CD4-positive, alpha-beta T cell (primary cell): ENCODE results near the gene SELENOF. TPM values are rescaled to one million over a fixed set of nuclear protein-coding genes. Genes with fewer than 3 reads are reported as not detected.

ENCODE experiments used
- ATAC-seq: fragments of 200-7000 bp; cut with Tn5 transposase; one replicate; pipeline ENCODE4 v1.10.0; 2022; ENCODE audit warnings: mild to moderate bottlenecking; ENCODE audit not compliant: poor library complexity
- CTCF ChIA-PET: fragments of 350-600 bp; sonication (Branson Sonifier 250); formaldehyde crosslinking; loops from one replicate; lab custom pipeline; 2021; ENCODE audit warnings: antibody characterized with exemption, inconsistent platforms; lab: Charles Lee
- POLR2A ChIA-PET: fragments of 350-600 bp; sonication (Branson Sonifier 250); formaldehyde crosslinking; loops from one replicate; lab custom pipeline; 2021; ENCODE audit warnings: antibody characterized with exemption, inconsistent platforms; lab: Charles Lee
- DNase-seq, 14 experiments: peaks; one replicate each; pipeline ENCODE4 v3.0.0-alpha.2; 2013 to 2020; ENCODE audit warnings: mixed read lengths in 2 of 14
- H3K27ac ChIP-seq, 2 donors: one replicate each; pipeline versions ENCODE4 v1.5.1 to v1.7.0; 2013; ENCODE audit warnings: low read length in 2 of 2, low read depth in 1 of 2, mild to moderate bottlenecking in 1 of 2
- H3K27me3 ChIP-seq, 2 experiments: 1 replicate in 1 of 2; 2 replicates in 1 of 2; pipeline versions ENCODE4 v1.6.1 to v1.7.0; 2013; ENCODE audit warnings: low read length in 2 of 2, control low read depth in 1 of 2, mild to moderate bottlenecking in 1 of 2, moderate library complexity in 1 of 2; ENCODE audit not compliant: insufficient read depth in 2 of 2, control insufficient read depth in 1 of 2
- H3K36me3 ChIP-seq: one replicate; pipeline ENCODE4 v1.6.1; 2013; ENCODE audit warnings: low read length, control low read depth; ENCODE audit not compliant: insufficient read depth
- H3K4me1 ChIP-seq: one replicate; pipeline ENCODE4 v1.6.1; 2013; ENCODE audit warnings: low read length, control low read depth; ENCODE audit not compliant: insufficient read depth
- H3K4me3 ChIP-seq: one replicate; pipeline ENCODE4 v1.5.1; 2013; ENCODE audit warnings: mild to moderate bottlenecking, low read length, moderate library complexity
- H3K9me3 ChIP-seq, 2 experiments: 1 replicate in 1 of 2; 2 replicates in 1 of 2; pipeline versions ENCODE4 v1.6.1 to v1.7.0; 2013; ENCODE audit warnings: low read length in 2 of 2, mild to moderate bottlenecking in 2 of 2, control low read depth in 1 of 2, moderate library complexity in 1 of 2; ENCODE audit not compliant: control insufficient read depth in 1 of 2, insufficient read depth in 1 of 2
- H3K27ac Mint-ChIP-seq: one replicate; pipeline ENCODE4 v1.8.0; 2020; ENCODE audit warnings: mixed read lengths
- H3K27me3 Mint-ChIP-seq: one replicate; pipeline ENCODE4 v1.8.0; 2021; ENCODE audit warnings: mixed read lengths
- H3K36me3 Mint-ChIP-seq: one replicate; pipeline ENCODE4 v1.8.0; 2021; ENCODE audit warnings: low read depth, mixed read lengths
- H3K4me1 Mint-ChIP-seq: one replicate; pipeline ENCODE4 v1.8.0; 2021; ENCODE audit warnings: low read depth, mixed read lengths
- H3K4me3 Mint-ChIP-seq: one replicate; pipeline ENCODE4 v1.8.0; 2020; ENCODE audit warnings: mild to moderate bottlenecking, mixed read lengths
- H3K9me3 Mint-ChIP-seq: one replicate; pipeline ENCODE4 v1.8.0; 2020; ENCODE audit warnings: mixed read lengths
- CTCF ChIP-seq: fragments of 200-600 bp; IDR thresholded peaks from one replicate; pipeline ENCODE4 v1.8.0; 2022; ENCODE audit warnings: antibody characterized with exemption, mild to moderate bottlenecking
- intact Hi-C, 2 experiments: fragments of 100-400 bp; cut with DNase I in 1 of 2; cut with micrococcal nuclease in 1 of 2; formaldehyde crosslinking; loops; one replicate each; pipeline versions ENCODE4 v1.15.1 to v1.9.0; 2023 to 2025; cut with DNase I, micrococcal nuclease
- total RNA-seq, 174 experiments: library from RNA in 2 of 174; stranded (reverse) in 2 of 174; gene quantifications; one replicate each; pipeline ENCODE4 v1.2.3 and lab custom pipeline; 2021 to 2026

The SELENOF gene
- total RNA-seq, 2 experiments from 2014 or later = 74.1 to 74.9 TPM

GRCh38 chr1:86922445-86922844, 8.5 kb upstream of the SELENOF start:
- H3K36me3 ChIP-seq = no peaks in the 10 kb centered on the region
- H3K27ac ChIP-seq = no peak overlapping the region
- no peak for TF ChIP-seq CTCF
- ATAC-seq (no peak), DNase-seq (no peak)
- H3K27me3 Mint-ChIP-seq = no peaks in the 10 kb centered on the region
- H3K9me3 ChIP-seq = peaks cover 14 to 20% of the 10 kb centered on the region in 2 experiments
- ChIA-PET CTCF (no interaction called here), POLR2A (no interaction called here)
- no peak overlapping the region for H3K27ac Mint-ChIP-seq
- H3K36me3 Mint-ChIP-seq = peaks cover 41% of the 10 kb centered on the region
- intact Hi-C loops = no loop called here
- no peaks in the 10 kb centered on the region for H3K4me1 ChIP-seq
- H3K4me3 ChIP-seq = no peak overlapping the region
- no peak overlapping the region for H3K4me3 Mint-ChIP-seq
- no peaks in the 10 kb centered on the region for H3K27me3 ChIP-seq
- peaks cover 17% of the 10 kb centered on the region for H3K9me3 Mint-ChIP-seq
- peaks cover 37% of the 10 kb centered on the region for H3K4me1 Mint-ChIP-seq

GRCh38 chr1:86916752-86917151, 2.8 kb upstream of the SELENOF start:
- Mint-ChIP-seq H3K4me1 (peaks cover 40% of the 10 kb centered on the region), H3K27ac (no peak overlapping the region), H3K36me3 (peaks cover 19% of the 10 kb centered on the region), H3K9me3 (no peaks in the 10 kb centered on the region), H3K27me3 (no peaks in the 10 kb centered on the region), H3K4me3 (peak overlapping the region; percentile 49)
- Histone ChIP-seq H3K4me1 (peaks cover 18% of the 10 kb centered on the region), H3K36me3 (no peaks in the 10 kb centered on the region), H3K4me3 (no peak overlapping the region), H3K9me3 (no peaks in the 10 kb centered on the region), H3K27ac (no peak overlapping the region), H3K27me3 (no peaks in the 10 kb centered on the region)
- no peak for TF ChIP-seq CTCF
- CTCF ChIA-PET = interaction anchor here (0.6 to 1.4 kb wide), 2 partner anchors 17 to 48 kb away, joined by 4 read pairs; no protein-coding TSS in a partner anchor
- DNase-seq = no peak
- no peak for ATAC-seq
- POLR2A ChIA-PET = interaction anchor here (1.4 to 5.7 kb wide), 2 partner anchors 167 to 212 kb away, joined by 4 to 103 read pairs; partner anchors contain the start of gene SH3GLB1
- intact Hi-C loops = loop anchor here (5.0 to 10.0 kb wide), 4 partner anchors 212 to 522 kb away; partner anchors contain the start of genes SH3GLB1 (in 2 of the 2) and ODF2L (in 1 of the 2)

- Histone ChIP-seq H3K27ac (peak overlapping the region; percentile 72 to 74), H3K4me3 (peak overlapping the region; percentile 90)
- CTCF ChIA-PET = interaction anchor here (1.3 to 1.4 kb wide), 3 partner anchors 15 to 211 kb away, joined by 3 to 8 read pairs (median 4); partner anchors contain the start of gene SH3GLB1
These were observed 1.9 kb upstream of the SELENOF start for GRCh38 chr1:86915737-86916235.

More at GRCh38 chr1:86915737-86916235, 1.9 kb upstream of the SELENOF start:
- Histone ChIP-seq H3K27me3 (no peaks in the 10 kb centered on the region), H3K9me3 (no peaks in the 10 kb centered on the region), H3K36me3 (no peaks in the 10 kb centered on the region), H3K4me1 (peaks cover 20% of the 10 kb centered on the region)
- H3K27me3 Mint-ChIP-seq = no peaks in the 10 kb centered on the region
- DNase-seq = peak in 1 of 14 experiments; percentile 4
- no peaks in the 10 kb centered on the region for H3K9me3 Mint-ChIP-seq
- POLR2A ChIA-PET = interaction anchor here (0.6 to 5.7 kb wide), 7 partner anchors 18 to 1768 kb away, joined by 3 to 103 read pairs (median 4); partner anchors contain the start of genes BCL10, ODF2L, PKN2 and SH3GLB1
- no peak for ATAC-seq
- peaks cover 26% of the 10 kb centered on the region for H3K36me3 Mint-ChIP-seq
- H3K4me1 Mint-ChIP-seq = peaks cover 48% of the 10 kb centered on the region
- no peak overlapping the region for H3K4me3 Mint-ChIP-seq
- intact Hi-C loops = loop anchor here (2.0 to 10.0 kb wide), 6 partner anchors 129 to 521 kb away; partner anchors contain the start of genes SH3GLB1 (in 2 of the 2) and ODF2L (in 1 of the 2)
- no peak overlapping the region for H3K27ac Mint-ChIP-seq
- no peak for TF ChIP-seq CTCF
